Measurements from ENCODE around the gene ZCCHC24. TPM values are rescaled to one million over a fixed set of nuclear protein-coding genes. Genes with fewer than 3 reads are reported as not detected.
A peak's percentile ranks its signal among the peaks of the same experiment; 100 is the strongest.

Gene ZCCHC24
- total and polyA plus RNA-seq, 8 donors: 9.7 to 60.3 (median 34.3) TPM

- Histone ChIP-seq H3K36me3 (peaks cover 11 to 60% (median 51%) of the 10 kb centered on the region in 4 donors), H3K4me3 (no peak overlapping the region), H3K4me1 (peaks cover 13 to 46% (median 35%) of the 10 kb centered on the region in 4 donors), H3K27ac (peak overlapping the region in 2 of 5 donors; percentile 35 to 46), H3K27me3 (no peaks in the 10 kb centered on the region), H3K9me3 (no peaks in the 10 kb centered on the region)
- DNase-seq: no peak
- intact Hi-C loops (cut with DNase I; ENCODE audit: low total_unique reads): no loop called here
- TF ChIP-seq POLR2A (IDR thresholded peaks at IDR 0.05): no peak
- TF ChIP-seq EP300 (IDR thresholded peaks at IDR 0.05): no peak
- no peak for TF ChIP-seq POLR2AphosphoS5 (IDR thresholded peaks at IDR 0.05)
- TF ChIP-seq CTCF (IDR thresholded peaks at IDR 0.05): no peak
- 89 to 100% (median 93%) methylated on average over 3 to 9 of the region's 9 CpGs for WGBS, 5 donors
Measured at GRCh38 chr10:79385392-79385795, 60.0 kb downstream of the ZCCHC24 start.

- peaks cover 18 to 49% (median 35%) of the 10 kb centered on the region in 4 donors for H3K4me1 ChIP-seq
- H3K4me3 ChIP-seq: no peak overlapping the region
- DNase-seq: no peak
- no peak for TF ChIP-seq POLR2A (IDR thresholded peaks at IDR 0.05)
- no peak for TF ChIP-seq CTCF (IDR thresholded peaks at IDR 0.05)
- TF ChIP-seq EP300 (IDR thresholded peaks at IDR 0.05): no peak
- TF ChIP-seq POLR2AphosphoS5 (IDR thresholded peaks at IDR 0.05): no peak
- H3K27ac ChIP-seq: peak overlapping the region in 2 of 5 donors; percentile 35 to 62
- H3K27me3 ChIP-seq: no peaks in the 10 kb centered on the region
- H3K9me3 ChIP-seq: no peaks in the 10 kb centered on the region
- intact Hi-C loops (cut with DNase I; ENCODE audit: low total_unique reads): no loop called here
- peaks cover 11 to 55% (median 48%) of the 10 kb centered on the region in 4 donors for H3K36me3 ChIP-seq
- 88 to 94% (median 93%) methylated on average over 14 of the region's 14 CpGs for WGBS, 5 donors
Measured at GRCh38 chr10:79384773-79385391, 60.5 kb downstream of the ZCCHC24 start.

- intact Hi-C loops (cut with DNase I; ENCODE audit: low total_unique reads): no loop called here
- Histone ChIP-seq H3K27me3 (no peaks in the 10 kb centered on the region), H3K36me3 (peaks cover 10 to 52% (median 45%) of the 10 kb centered on the region in 4 donors), H3K9me3 (no peaks in the 10 kb centered on the region), H3K4me1 (peaks cover 26 to 57% (median 43%) of the 10 kb centered on the region in 4 donors), H3K4me3 (no peak overlapping the region), H3K27ac (peak overlapping the region in 3 of 5 donors; percentile 7 to 62 (median 39))
- no peak for DNase-seq
- 75 to 96% (median 93%) methylated on average over 6 to 12 of the region's 12 CpGs for WGBS, 5 donors
- TF ChIP-seq POLR2AphosphoS5 (IDR thresholded peaks at IDR 0.05) (no peak), CTCF (IDR thresholded peaks at IDR 0.05) (no peak), POLR2A (IDR thresholded peaks at IDR 0.05) (no peak)
Measured at GRCh38 chr10:79383974-79384606, 61.3 kb downstream of the ZCCHC24 start.

- TF ChIP-seq CTCF (IDR thresholded peaks at IDR 0.05) (no peak), EP300 (IDR thresholded peaks at IDR 0.05) (no peak), POLR2AphosphoS5 (IDR thresholded peaks at IDR 0.05) (no peak), POLR2A (IDR thresholded peaks at IDR 0.05) (no peak)
- H3K9me3 ChIP-seq: no peaks in the 10 kb centered on the region
- peak in 1 of 2 donors; percentile 24 for DNase-seq
- peaks cover 7 to 37% (median 33%) of the 10 kb centered on the region in 4 donors for H3K36me3 ChIP-seq
- H3K27ac ChIP-seq: peak overlapping the region; percentile 16 to 85 (median 84)
- peaks cover 28 to 55% (median 41%) of the 10 kb centered on the region in 4 donors for H3K4me1 ChIP-seq
- H3K27me3 ChIP-seq: no peaks in the 10 kb centered on the region
- WGBS, 5 donors: 61 to 77% (median 67%) methylated on average over 18 of the region's 18 CpGs
- no peak overlapping the region for H3K4me3 ChIP-seq
- intact Hi-C loops (cut with DNase I; ENCODE audit: low total_unique reads): no loop called here
Measured at GRCh38 chr10:79382491-79382941, 62.9 kb downstream of the ZCCHC24 start.

All from stomach (tissue), 9 donors.